ENCODE data around the gene SCYL3.

The SCYL3 gene

GRCh38 chr1:169891539-169891885 is 2.2 kb downstream of the SCYL3 start:
- TF ChIP-seq CTCF (IDR thresholded peaks at IDR 0.05; ENCODE audit: borderline replicate concordance, control extremely low read depth, extremely low read depth, insufficient read depth, missing control alignments): no peak
- no peak for DNase-seq (ENCODE audit: low spot score)
- in situ Hi-C loops (cut with MboI; ENCODE audit: low sequenced_read_pairs, unreplicated experiment): no loop called here

- TF ChIP-seq CTCF (IDR thresholded peaks at IDR 0.05; ENCODE audit: borderline replicate concordance, control extremely low read depth, extremely low read depth, insufficient read depth, missing control alignments): no peak
- peak; percentile 47 for DNase-seq (ENCODE audit: low spot score)
- in situ Hi-C loops (cut with MboI; ENCODE audit: low sequenced_read_pairs, unreplicated experiment): no loop called here
Measured at GRCh38 chr1:169890761-169891538, 2.7 kb downstream of the SCYL3 start.

- in situ Hi-C loops (cut with MboI; ENCODE audit: low sequenced_read_pairs, unreplicated experiment): no loop called here
- TF ChIP-seq CTCF (IDR thresholded peaks at IDR 0.05; ENCODE audit: borderline replicate concordance, control extremely low read depth, extremely low read depth, insufficient read depth, missing control alignments): no peak
- no peak for DNase-seq (ENCODE audit: low spot score)
Measured at GRCh38 chr1:169889871-169890270, 3.8 kb downstream of the SCYL3 start.

- in situ Hi-C loops (cut with MboI; ENCODE audit: low sequenced_read_pairs, unreplicated experiment): no loop called here
- TF ChIP-seq CTCF (IDR thresholded peaks at IDR 0.05; ENCODE audit: borderline replicate concordance, control extremely low read depth, extremely low read depth, insufficient read depth, missing control alignments): no peak
- no peak for DNase-seq (ENCODE audit: low spot score)
Measured at GRCh38 chr1:169886931-169887330, 6.8 kb downstream of the SCYL3 start.

- no peak for TF ChIP-seq CTCF (IDR thresholded peaks at IDR 0.05; ENCODE audit: borderline replicate concordance, control extremely low read depth, extremely low read depth, insufficient read depth, missing control alignments)
- in situ Hi-C loops (cut with MboI; ENCODE audit: low sequenced_read_pairs, unreplicated experiment): no loop called here
- DNase-seq (ENCODE audit: low spot score): no peak
Measured at GRCh38 chr1:169886422-169886821, 7.3 kb downstream of the SCYL3 start.

GRCh38 chr1:169885207-169885606 is 8.5 kb downstream of the SCYL3 start:
- no peak for DNase-seq (ENCODE audit: low spot score)
- TF ChIP-seq CTCF (IDR thresholded peaks at IDR 0.05; ENCODE audit: borderline replicate concordance, control extremely low read depth, extremely low read depth, insufficient read depth, missing control alignments): no peak
- in situ Hi-C loops (cut with MboI; ENCODE audit: low sequenced_read_pairs, unreplicated experiment): no loop called here

All from GM13976 (cell line).